ENCODE measurements around the gene FUNDC2. TPM values are rescaled to one million over a fixed set of nuclear protein-coding genes. Genes with fewer than 3 reads are reported as not detected.
"Not testable (repeated sequence)": the region's sequence is repeated elsewhere in the genome, so short reads cannot be mapped to it uniquely, and the experiment has no call there.

The FUNDC2 gene
- total RNA-seq, 1 experiment from 2014 or later, result 63.8 TPM

DNA sequence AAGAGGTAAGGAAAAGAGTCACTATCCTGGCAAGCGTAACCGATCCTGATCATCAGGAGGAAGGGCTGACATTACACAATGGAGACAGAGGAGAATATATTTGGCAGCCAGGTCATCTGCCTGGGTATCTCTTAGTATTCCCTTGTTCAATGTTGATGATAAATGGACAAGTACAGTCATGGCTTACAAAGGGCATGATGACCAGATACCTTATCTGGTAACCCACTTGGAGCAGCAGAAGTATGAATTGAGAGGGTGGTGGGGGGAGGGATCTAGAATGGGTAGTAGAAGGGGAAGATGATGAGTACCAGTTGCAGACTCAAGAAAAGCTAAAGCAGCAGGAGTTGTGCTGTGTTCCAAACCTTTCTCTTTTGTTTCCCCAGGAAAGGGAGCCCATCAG lies 21.5 kb upstream of the FUNDC2 start:
- DNase-seq (ENCODE audit: low read depth in 1 of 2, low spot score in 2 of 2), result no peak
- Histone ChIP-seq H3K9me3 (replicated peaks) (no peaks in the 10 kb centered on the region), H3K27me3 (replicated peaks) (no peaks in the 10 kb centered on the region), H3K4me3 (no peak overlapping the region), H3K4me1 (replicated peaks) (no peaks in the 10 kb centered on the region), H3K36me3 (no peaks in the 10 kb centered on the region), H3K27ac (no peak overlapping the region)

- not testable (repeated sequence) for H3K4me1 ChIP-seq (replicated peaks); DNase-seq (ENCODE audit: low read depth in 1 of 2, low spot score in 2 of 2); H3K27me3 ChIP-seq (replicated peaks); H3K36me3 ChIP-seq; H3K9me3 ChIP-seq (replicated peaks); H3K4me3 ChIP-seq; H3K27ac ChIP-seq
Observed at GRCh38 chrX:155006379-155006778, 20.3 kb upstream of the FUNDC2 start.

DNA sequence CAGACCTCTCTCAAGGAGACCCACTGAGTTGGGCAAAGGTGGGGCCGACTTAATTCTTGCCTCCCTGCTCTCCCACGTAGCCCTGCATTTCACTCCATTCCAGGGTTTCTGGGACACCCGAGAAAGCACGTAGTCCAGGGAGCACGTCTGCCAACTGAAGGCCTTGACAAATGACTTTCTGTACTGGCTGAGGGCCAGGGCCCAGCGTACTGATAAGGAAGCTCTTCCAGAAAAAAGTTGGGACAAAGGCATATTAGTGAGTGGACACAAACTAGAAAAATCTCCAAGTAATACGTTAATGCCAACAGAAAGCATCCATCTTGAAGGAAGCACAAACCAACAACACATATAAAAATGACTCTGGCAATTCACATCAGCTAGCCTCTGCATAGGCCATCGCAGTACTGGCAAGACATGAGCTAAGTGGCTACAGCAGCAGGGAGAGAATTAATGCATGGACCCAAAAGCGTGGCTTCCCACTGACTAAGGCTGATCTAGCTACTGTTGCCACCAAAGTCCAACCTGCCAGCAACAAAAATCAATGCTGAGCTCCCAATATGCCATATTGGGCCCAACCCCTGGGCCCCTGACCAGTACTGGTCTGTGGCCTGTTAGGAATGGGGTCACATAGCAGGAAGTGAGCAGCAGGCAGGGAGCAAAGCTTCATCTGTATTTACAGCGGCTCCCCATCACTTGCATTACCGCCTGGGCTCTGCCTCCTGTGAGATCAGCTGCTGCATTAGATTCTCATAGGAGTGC lies 19.6 kb upstream of the FUNDC2 start:
- H3K27me3 ChIP-seq (replicated peaks); DNase-seq (ENCODE audit: low read depth in 1 of 2, low spot score in 2 of 2); H3K4me3 ChIP-seq; H3K4me1 ChIP-seq (replicated peaks); H3K36me3 ChIP-seq; H3K9me3 ChIP-seq (replicated peaks); H3K27ac ChIP-seq: not testable (repeated sequence)

DNA sequence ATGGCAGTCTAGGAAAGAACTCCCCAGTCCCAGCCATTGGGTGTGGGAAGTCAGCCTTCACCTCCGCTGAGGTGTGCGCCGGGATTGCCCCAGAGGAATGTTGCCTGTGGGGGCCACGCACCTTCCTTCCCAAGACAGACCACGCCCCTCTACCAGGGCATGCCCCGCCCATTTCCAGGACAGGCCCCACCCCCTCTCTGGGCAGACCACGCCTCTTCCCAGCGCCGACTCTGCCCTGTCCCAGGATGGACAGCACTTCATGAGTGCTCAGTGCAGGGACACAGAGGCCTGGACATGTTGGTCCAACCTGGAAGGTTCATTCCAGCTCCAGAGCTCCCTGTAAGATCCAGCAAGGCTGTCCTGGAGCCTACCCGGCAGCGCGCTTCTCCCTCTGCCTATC lies 18.1 kb upstream of the FUNDC2 start:
- H3K4me1 ChIP-seq (replicated peaks); H3K9me3 ChIP-seq (replicated peaks); H3K27ac ChIP-seq; H3K27me3 ChIP-seq (replicated peaks); H3K4me3 ChIP-seq; DNase-seq (ENCODE audit: low read depth in 1 of 2, low spot score in 2 of 2); H3K36me3 ChIP-seq: not testable (repeated sequence)

- Histone ChIP-seq H3K27ac (no peak overlapping the region), H3K9me3 (replicated peaks) (no peaks in the 10 kb centered on the region), H3K36me3 (no peaks in the 10 kb centered on the region), H3K27me3 (replicated peaks) (no peaks in the 10 kb centered on the region), H3K4me1 (replicated peaks) (no peaks in the 10 kb centered on the region), H3K4me3 (no peak overlapping the region)
- no peak for DNase-seq (ENCODE audit: low read depth in 1 of 2, low spot score in 2 of 2)
Observed at GRCh38 chrX:155009994-155010472, 16.6 kb upstream of the FUNDC2 start.

- Histone ChIP-seq H3K4me1 (replicated peaks) (no peaks in the 10 kb centered on the region), H3K27me3 (replicated peaks) (no peaks in the 10 kb centered on the region), H3K27ac (no peak overlapping the region), H3K4me3 (no peak overlapping the region), H3K36me3 (no peaks in the 10 kb centered on the region), H3K9me3 (replicated peaks) (no peaks in the 10 kb centered on the region)
- no peak for DNase-seq (ENCODE audit: low read depth in 1 of 2, low spot score in 2 of 2)
Observed at GRCh38 chrX:155020591-155020990, 6.1 kb upstream of the FUNDC2 start.

GRCh38 chrX:155022585-155022984 lies 4.1 kb upstream of the FUNDC2 start, which contains the start of gene F8:
Gene F8, minus strand, starts transcription at chrX:155022723. Its CDS starts 171 bp downstream, at chrX:155022552.
- Histone ChIP-seq H3K27me3 (replicated peaks) (no peaks in the 10 kb centered on the region), H3K4me1 (replicated peaks) (no peaks in the 10 kb centered on the region), H3K4me3 (no peak within 1 kb of the TSS), H3K9me3 (replicated peaks) (no peaks in the 10 kb centered on the region), H3K27ac (no peak within 1 kb of the TSS), H3K36me3 (0 out of 2 replicates have a peak, but pooled peaks cover 3% of the 10 kb centered on the region)
- no peak for DNase-seq (ENCODE audit: low read depth in 1 of 2, low spot score in 2 of 2)

- DNase-seq (ENCODE audit: low read depth in 1 of 2, low spot score in 2 of 2), result no peak
- Histone ChIP-seq H3K36me3 (0 out of 2 replicates have a peak, but pooled peaks cover 3% of the 10 kb centered on the region), H3K4me3 (no peak overlapping the region), H3K27me3 (replicated peaks) (no peaks in the 10 kb centered on the region), H3K9me3 (replicated peaks) (no peaks in the 10 kb centered on the region), H3K27ac (no peak overlapping the region), H3K4me1 (replicated peaks) (no peaks in the 10 kb centered on the region; the same call in 1 of the 2 replicates)
Observed at GRCh38 chrX:155023907-155024833, 2.5 kb upstream of the FUNDC2 start.

DNA sequence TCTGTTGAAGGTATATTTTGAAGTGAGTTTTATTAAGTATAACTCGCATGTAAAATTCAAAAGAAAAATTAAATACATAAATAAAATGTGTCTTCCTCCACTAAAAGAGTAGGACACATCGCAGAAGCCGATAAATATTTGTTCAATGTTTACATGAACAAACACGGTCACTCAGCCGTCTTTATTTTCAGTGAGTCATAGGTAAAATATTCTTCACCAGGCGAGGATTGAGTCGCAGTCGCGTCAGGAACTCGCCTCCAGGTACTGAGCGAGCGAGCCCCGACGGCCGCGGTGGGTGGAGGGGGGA lies 271 bp upstream of the FUNDC2 start:
- DNase-seq (ENCODE audit: low read depth in 1 of 2, low spot score in 2 of 2), result no peak
- peak overlapping the region; percentile 65 for H3K4me3 ChIP-seq

DNA sequence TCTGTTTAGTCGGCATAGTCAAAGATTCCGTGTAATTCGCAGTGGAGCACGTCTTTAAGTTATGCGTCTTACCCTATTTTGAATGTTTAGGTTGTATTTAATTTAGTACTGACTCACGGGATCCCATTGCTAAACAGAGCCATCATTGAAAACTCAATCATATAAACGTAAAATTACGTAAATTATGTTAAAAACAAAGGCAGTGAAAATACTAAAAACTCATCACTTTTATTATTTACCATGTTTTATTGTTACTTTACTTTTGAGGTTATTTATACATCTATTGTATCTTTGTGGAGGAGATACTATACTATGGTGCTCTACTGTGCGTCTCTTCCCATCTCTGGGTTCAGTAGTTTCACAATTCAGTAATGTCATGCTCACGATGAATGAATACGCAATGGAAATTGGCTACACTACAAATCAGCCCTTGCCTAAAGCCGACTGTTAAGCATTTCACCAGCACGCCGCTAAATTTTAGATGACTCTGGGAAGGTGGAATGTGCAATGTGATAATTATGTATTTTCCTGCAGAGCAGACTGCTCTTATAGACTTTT lies 944 bp downstream of the FUNDC2 start:
- peak in 1 of 2 experiments; percentile 19 for DNase-seq (ENCODE audit: low read depth in 1 of 2, low spot score in 2 of 2)
- Histone ChIP-seq H3K27ac (peak overlapping the region; percentile 90), H3K36me3 (0 out of 2 replicates have a peak, but pooled peaks cover 3% of the 10 kb centered on the region), H3K4me3 (peak overlapping the region; percentile 65), H3K27me3 (replicated peaks) (no peaks in the 10 kb centered on the region), H3K4me1 (replicated peaks) (no peaks in the 10 kb centered on the region; the same call in 1 of the 2 replicates), H3K9me3 (replicated peaks) (no peaks in the 10 kb centered on the region)

More for the DNA sequence above, 271 bp upstream of the FUNDC2 start:
- Histone ChIP-seq H3K4me1 (replicated peaks) (no peaks in the 10 kb centered on the region; the same call in 1 of the 2 replicates), H3K9me3 (replicated peaks) (no peaks in the 10 kb centered on the region), H3K36me3 (0 out of 2 replicates have a peak, but pooled peaks cover 3% of the 10 kb centered on the region), H3K27me3 (replicated peaks) (no peaks in the 10 kb centered on the region), H3K27ac (peak overlapping the region; percentile 90)

GRCh38 chrX:155028129-155028528 lies 1.5 kb downstream of the FUNDC2 start:
- H3K27me3 ChIP-seq (replicated peaks), result no peaks in the 10 kb centered on the region
- 0 out of 2 replicates have a peak, but pooled peaks cover 3% of the 10 kb centered on the region for H3K36me3 ChIP-seq
- peak overlapping the region; percentile 65 for H3K4me3 ChIP-seq
- H3K4me1 ChIP-seq (replicated peaks), result no peaks in the 10 kb centered on the region; the same call in 1 of the 2 replicates
- H3K27ac ChIP-seq, result no peak overlapping the region; the same call in 1 of the 2 replicates
- DNase-seq (ENCODE audit: low read depth in 1 of 2, low spot score in 2 of 2), result no peak
- no peaks in the 10 kb centered on the region for H3K9me3 ChIP-seq (replicated peaks)

GRCh38 chrX:155028877-155029291 lies 2.2 kb downstream of the FUNDC2 start:
- no peak for DNase-seq (ENCODE audit: low read depth in 1 of 2, low spot score in 2 of 2)
- Histone ChIP-seq H3K27ac (no peak overlapping the region), H3K9me3 (replicated peaks) (no peaks in the 10 kb centered on the region)

DNA sequence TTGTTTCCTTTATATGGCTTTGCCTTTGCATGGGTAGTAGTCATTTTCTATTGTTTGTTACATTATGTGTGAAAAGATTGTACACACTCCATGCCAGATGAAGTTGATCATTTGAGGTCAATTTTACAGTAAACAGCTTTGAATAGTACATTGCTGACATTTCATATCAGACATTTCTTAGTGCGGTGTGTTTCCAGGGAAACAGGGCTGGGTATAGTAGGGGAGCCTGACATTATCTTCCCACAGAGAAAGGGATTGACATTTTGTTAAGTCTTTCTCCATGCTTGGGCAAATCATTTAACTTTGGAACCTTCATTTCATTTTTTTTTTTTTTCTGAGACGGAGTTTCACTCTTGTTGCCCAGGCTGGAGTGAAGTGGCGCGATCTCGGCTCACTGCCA lies 5.0 kb downstream of the FUNDC2 start:
- DNase-seq (ENCODE audit: low read depth in 1 of 2, low spot score in 2 of 2), result peak in 1 of 2 experiments; percentile 20
- H3K27ac ChIP-seq, result no peak overlapping the region
- no peaks in the 10 kb centered on the region for H3K27me3 ChIP-seq (replicated peaks)
- 0 out of 2 replicates have a peak, but pooled peaks cover 12% of the 10 kb centered on the region for H3K36me3 ChIP-seq
- H3K4me1 ChIP-seq (replicated peaks), result no peaks in the 10 kb centered on the region; the same call in 1 of the 2 replicates
- no peak overlapping the region for H3K4me3 ChIP-seq
- no peaks in the 10 kb centered on the region for H3K9me3 ChIP-seq (replicated peaks)

More at GRCh38 chrX:155028877-155029291, 2.2 kb downstream of the FUNDC2 start:
- H3K4me1 ChIP-seq (replicated peaks), result no peaks in the 10 kb centered on the region; the same call in 1 of the 2 replicates
- H3K27me3 ChIP-seq (replicated peaks), result no peaks in the 10 kb centered on the region
- H3K36me3 ChIP-seq, result 0 out of 2 replicates have a peak, but pooled peaks cover 3% of the 10 kb centered on the region
- H3K4me3 ChIP-seq, result no peak overlapping the region

Measured in SJSA1 (cell line).